Neural cell (in vitro differentiated cells): ENCODE results near the gene TPRG1L. TPM values are rescaled to one million over a fixed set of nuclear protein-coding genes. Genes with fewer than 3 reads are reported as not detected.
"Not testable (repeated sequence)": the region's sequence is repeated elsewhere in the genome, so short reads cannot be mapped to it uniquely, and the experiment has no call there.

Experiments used
- H2AFZ ChIP-seq: fragments of 200-600, 300-800 bp; sonication (generic), shearing (Covaris generic); 2 replicates; pipeline ENCODE4 v1.6.0; 2014; ENCODE audit warnings: low read depth, mild to moderate bottlenecking, antibody characterized with exemption, low read length, moderate library complexity
- H3F3A ChIP-seq: fragments of 200-600 bp; shearing (Covaris generic); 2 replicates; pipeline ENCODE4 v1.6.1; 2016; ENCODE audit warnings: mild to moderate bottlenecking, moderate library complexity, mixed read lengths, antibody characterized with exemption, low read length; ENCODE audit not compliant: insufficient read depth, poor library complexity, severe bottlenecking
- H3K27ac ChIP-seq: fragments of 200-600, 300-800 bp; sonication (generic), shearing (Covaris generic); 2 replicates; pipeline ENCODE4 v1.5.1; 2014; ENCODE audit warnings: mild to moderate bottlenecking, low read length, moderate library complexity
- H3K27me3 ChIP-seq: fragments of 300-800, 200-600 bp; sonication (generic), shearing (Covaris generic); 2 replicates; pipeline ENCODE4 v1.6.0; 2014; ENCODE audit warnings: mild to moderate bottlenecking, low read depth, low read length, moderate library complexity; ENCODE audit not compliant: insufficient read depth
- H3K36me3 ChIP-seq: fragments of 300-800, 200-600 bp; sonication (generic), shearing (Covaris generic); 2 replicates; pipeline ENCODE4 v1.5.1; 2014; ENCODE audit warnings: mild to moderate bottlenecking, antibody characterized with exemption, low read length, moderate library complexity; ENCODE audit not compliant: insufficient read depth
- H3K4me2 ChIP-seq: fragments of 300-800, 200-600 bp; sonication (generic), shearing (Covaris generic); 2 replicates; pipeline ENCODE4 v1.6.0; 2014; ENCODE audit warnings: mild to moderate bottlenecking, low read length
- H3K4me3 ChIP-seq: fragments of 300-800, 200-600 bp; sonication (generic), shearing (Covaris generic); 2 replicates; pipeline ENCODE4 v1.5.1; 2014; ENCODE audit warnings: mild to moderate bottlenecking, low read length, moderate library complexity
- H3K79me2 ChIP-seq: fragments of 200-600 bp; shearing (Covaris generic); replicated peaks from 2 replicates; pipeline ENCODE4 v1.6.0; 2014; ENCODE audit warnings: mild to moderate bottlenecking, low read length, moderate library complexity; ENCODE audit not compliant: insufficient read depth
- H3K9ac ChIP-seq: fragments of 300-800, 200-600 bp; sonication (generic), shearing (Covaris generic); 2 replicates; pipeline ENCODE4 v1.6.1; 2016; ENCODE audit warnings: mild to moderate bottlenecking, low read length, mixed read lengths
- H3K9me2 ChIP-seq: fragments of 200-600 bp; shearing (Covaris generic); 2 replicates; pipeline ENCODE4 v1.6.1; 2016; ENCODE audit warnings: mild to moderate bottlenecking, low read length, mixed read lengths; ENCODE audit not compliant: insufficient read depth
- H3K9me3 ChIP-seq: fragments of 200-600, 300-800 bp; sonication (generic), shearing (Covaris generic); 2 replicates; pipeline ENCODE4 v1.6.1; 2016; ENCODE audit warnings: mild to moderate bottlenecking, mixed run types, low read length, moderate library complexity, mixed read lengths
- H4K20me1 ChIP-seq: fragments of 200-600 bp; shearing (Covaris generic); 2 replicates; pipeline ENCODE4 v1.6.1; 2016; ENCODE audit warnings: mild to moderate bottlenecking, mixed run types; ENCODE audit not compliant: insufficient read depth
- CTCF ChIP-seq: fragments of 450-650 bp; IDR thresholded peaks from 2 replicates; pipeline ENCODE4 v1.5.1; 2014; ENCODE audit warnings: antibody characterized with exemption, mild to moderate bottlenecking, moderate library complexity; ENCODE audit not compliant: poor library complexity, severe bottlenecking
- EP300 ChIP-seq: fragments of 450-650 bp; conservative IDR thresholded peaks from 2 replicates; pipeline ENCODE4 v1.6.1; 2014; ENCODE audit warnings: antibody characterized with exemption, mild to moderate bottlenecking, moderate library complexity; ENCODE audit not compliant: poor library complexity, severe bottlenecking
- EZH2 ChIP-seq: fragments of 200-600, 300-800 bp; shearing (Covaris generic), sonication (generic); IDR thresholded peaks from 2 replicates; pipeline ENCODE4 v1.6.1; 2014; ENCODE audit warnings: antibody characterized with exemption, low read length, borderline replicate concordance, mild to moderate bottlenecking; ENCODE audit not compliant: insufficient read depth, poor library complexity, severe bottlenecking
- MXI1 ChIP-seq: fragments of 450-650 bp; conservative IDR thresholded peaks from 2 replicates; pipeline ENCODE4 v1.6.1; 2014; ENCODE audit warnings: antibody characterized with exemption, mild to moderate bottlenecking; ENCODE audit not compliant: poor library complexity, severe bottlenecking
- POLR2AphosphoS5 ChIP-seq: IDR thresholded peaks from 2 replicates; pipeline ENCODE4 v1.6.1; 2012
- RAD21 ChIP-seq: fragments of 450-650 bp; conservative IDR thresholded peaks from 2 replicates; pipeline ENCODE4 v1.6.1; 2014; ENCODE audit warnings: antibody characterized with exemption, mild to moderate bottlenecking, moderate library complexity
- REST ChIP-seq: IDR thresholded peaks from 2 replicates; pipeline ENCODE4 v1.6.1; 2012; ENCODE audit warnings: borderline replicate concordance
- SMC3 ChIP-seq: fragments of 450-650 bp; conservative IDR thresholded peaks from 2 replicates; pipeline ENCODE4 v1.6.1; 2014; ENCODE audit warnings: antibody characterized with exemption, mild to moderate bottlenecking, moderate library complexity; ENCODE audit not compliant: poor library complexity
- TAF1 ChIP-seq: IDR thresholded peaks from 2 replicates; pipeline ENCODE4 v1.6.1; 2012; ENCODE audit warnings: low read depth
- polyA plus RNA-seq: library from polyadenylated mRNA; depleted of rRNA; stranded (reverse); fragments of >200 nt; gene quantifications from 2 replicates; pipeline ENCODE4 v1.2.3, GENCODE V29; 2014

TPRG1L gene
- polyA plus RNA-seq, 1 donor from 2014 or later, result 22.4 TPM

- no peak for TF ChIP-seq RAD21
- TF ChIP-seq REST, result no peak
- TF ChIP-seq SMC3, result no peak
- TF ChIP-seq CTCF, result no peak
- TF ChIP-seq EZH2, result no peak
- TF ChIP-seq MXI1, result no peak
- TF ChIP-seq TAF1, result no peak
- TF ChIP-seq EP300, result no peak
- TF ChIP-seq POLR2AphosphoS5, result no peak
Observed at GRCh38 chr1:3620708-3621107, 4.1 kb upstream of the TPRG1L start.

GRCh38 chr1:3621151-3621671, 3.6 kb upstream of the TPRG1L start:
- not testable (repeated sequence) for H3K27me3 ChIP-seq, H3K4me3 ChIP-seq, H3K9ac ChIP-seq, H3K9me3 ChIP-seq, H3K27ac ChIP-seq, H3K36me3 ChIP-seq, H3K4me2 ChIP-seq, H4K20me1 ChIP-seq, H3K9me2 ChIP-seq, H2AFZ ChIP-seq, H3F3A ChIP-seq
- TF ChIP-seq CTCF (peak; percentile 69), SMC3 (peak; percentile 78), RAD21 (peak; percentile 59)
- peaks cover 10% of the 10 kb centered on the region for H3K79me2 ChIP-seq

More at GRCh38 chr1:3620708-3621107, 4.1 kb upstream of the TPRG1L start:
- no peak overlapping the region for H3K9ac ChIP-seq
- no peak overlapping the region for H3K27ac ChIP-seq
- no peaks in the 10 kb centered on the region for H3K9me2 ChIP-seq
- no peaks in the 10 kb centered on the region for H3K9me3 ChIP-seq
- no peaks in the 10 kb centered on the region for H3K27me3 ChIP-seq
- H3K4me2 ChIP-seq, result no peak overlapping the region
- H2AFZ ChIP-seq, result no peak overlapping the region
- no peaks in the 10 kb centered on the region for H3F3A ChIP-seq
- no peak overlapping the region for H3K4me3 ChIP-seq
- peaks cover 8% of the 10 kb centered on the region for H3K79me2 ChIP-seq
- no peaks in the 10 kb centered on the region for H3K36me3 ChIP-seq
- H4K20me1 ChIP-seq, result no peaks in the 10 kb centered on the region

GRCh38 chr1:3622102-3622501, 2.7 kb upstream of the TPRG1L start:
- peaks cover 10% of the 10 kb centered on the region for H3K79me2 ChIP-seq
- not testable (repeated sequence) for H3K36me3 ChIP-seq, H3K27ac ChIP-seq, H3K9me2 ChIP-seq, H3K9ac ChIP-seq, H2AFZ ChIP-seq, H3F3A ChIP-seq, H3K27me3 ChIP-seq, H4K20me1 ChIP-seq, H3K9me3 ChIP-seq, H3K4me2 ChIP-seq
- H3K4me3 ChIP-seq, result peak overlapping the region; percentile 100
